ENCODE results near the gene ZNF586. TPM values are rescaled to one million over a fixed set of nuclear protein-coding genes. Genes with fewer than 3 reads are reported as not detected.
"Not testable (repeated sequence)": the region's sequence is repeated elsewhere in the genome, so short reads cannot be mapped to it uniquely, and the experiment has no call there.

The ZNF586 gene
- total RNA-seq = 10 to 100 TPM in 2 of 4 donors, 1 to 10 TPM in 2; 4.6 to 42.0 (median 16.1) TPM

DNA sequence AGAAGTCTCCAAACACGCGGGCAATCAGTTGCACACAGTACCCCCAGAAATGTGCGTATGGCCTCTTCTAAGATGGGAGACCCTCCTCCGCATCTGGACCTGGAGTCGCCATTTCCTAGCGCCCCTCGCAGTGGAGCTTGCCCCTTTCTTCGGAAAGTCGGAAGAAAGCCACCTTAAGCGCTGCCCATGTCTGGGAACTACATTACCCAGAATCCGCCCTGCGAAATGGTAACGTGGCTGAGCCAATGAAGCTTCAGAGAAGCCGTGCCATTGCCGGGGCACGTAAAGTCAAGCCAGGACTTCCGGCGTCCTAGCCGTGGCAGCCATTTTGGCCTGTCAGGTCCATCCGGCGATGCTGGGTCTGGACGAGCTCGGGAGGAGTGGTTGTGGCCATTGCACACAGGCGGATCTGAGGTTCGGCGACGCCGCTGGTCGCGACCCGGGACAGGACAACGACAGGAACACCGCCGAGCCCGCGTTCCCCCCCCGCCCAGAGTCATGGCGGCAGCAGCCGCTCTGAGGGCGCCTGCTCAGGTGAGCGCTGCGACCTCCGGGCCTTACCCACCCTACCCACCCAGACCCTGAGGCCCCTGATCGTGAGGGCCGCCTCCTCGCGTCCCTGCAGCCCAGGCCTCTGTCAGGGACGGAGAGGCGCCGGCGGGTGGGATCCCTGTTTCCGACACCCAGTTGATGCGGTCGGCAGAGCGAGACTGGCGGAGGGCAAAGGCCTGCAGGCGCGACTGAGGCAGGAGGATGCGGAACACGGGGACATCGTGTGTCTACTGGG is at the start of gene ZNF586:
ZNF586 (plus strand) TSS at position 332 of the 787 bp plus-strand sequence; CDS start at position 499, 167 bp downstream.
- peak; percentile 76 for DNase-seq
- intact Hi-C loops (cut with DNase I; ENCODE audit: low total_unique reads) = no loop called here
- no peaks in the 10 kb centered on the region for H3K27me3 ChIP-seq
- H3K36me3 ChIP-seq = no peaks in the 10 kb centered on the region
- peaks cover 0 to 59% of the 10 kb centered on the region in 2 donors for H3K9me3 ChIP-seq
- TF ChIP-seq, protein P1, sequence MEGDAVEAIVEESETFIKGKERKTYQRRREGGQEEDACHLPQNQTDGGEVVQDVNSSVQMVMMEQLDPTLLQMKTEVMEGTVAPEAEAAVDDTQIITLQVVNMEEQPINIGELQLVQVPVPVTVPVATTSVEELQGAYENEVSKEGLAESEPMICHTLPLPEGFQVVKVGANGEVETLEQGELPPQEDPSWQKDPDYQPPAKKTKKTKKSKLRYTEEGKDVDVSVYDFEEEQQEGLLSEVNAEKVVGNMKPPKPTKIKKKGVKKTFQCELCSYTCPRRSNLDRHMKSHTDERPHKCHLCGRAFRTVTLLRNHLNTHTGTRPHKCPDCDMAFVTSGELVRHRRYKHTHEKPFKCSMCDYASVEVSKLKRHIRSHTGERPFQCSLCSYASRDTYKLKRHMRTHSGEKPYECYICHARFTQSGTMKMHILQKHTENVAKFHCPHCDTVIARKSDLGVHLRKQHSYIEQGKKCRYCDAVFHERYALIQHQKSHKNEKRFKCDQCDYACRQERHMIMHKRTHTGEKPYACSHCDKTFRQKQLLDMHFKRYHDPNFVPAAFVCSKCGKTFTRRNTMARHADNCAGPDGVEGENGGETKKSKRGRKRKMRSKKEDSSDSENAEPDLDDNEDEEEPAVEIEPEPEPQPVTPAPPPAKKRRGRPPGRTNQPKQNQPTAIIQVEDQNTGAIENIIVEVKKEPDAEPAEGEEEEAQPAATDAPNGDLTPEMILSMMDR (IDR thresholded peaks at IDR 0.05) = no peak
- TF ChIP-seq POLR2A (IDR thresholded peaks at IDR 0.05) = peak in 1 of 2 donors; percentile 31
- H3K4me3 ChIP-seq = peak within 1 kb of the TSS; percentile 90 to 91
- peak within 1 kb of the TSS; percentile 62 to 65 for H3K27ac ChIP-seq
- no peaks in the 10 kb centered on the region for H3K4me1 ChIP-seq

DNA sequence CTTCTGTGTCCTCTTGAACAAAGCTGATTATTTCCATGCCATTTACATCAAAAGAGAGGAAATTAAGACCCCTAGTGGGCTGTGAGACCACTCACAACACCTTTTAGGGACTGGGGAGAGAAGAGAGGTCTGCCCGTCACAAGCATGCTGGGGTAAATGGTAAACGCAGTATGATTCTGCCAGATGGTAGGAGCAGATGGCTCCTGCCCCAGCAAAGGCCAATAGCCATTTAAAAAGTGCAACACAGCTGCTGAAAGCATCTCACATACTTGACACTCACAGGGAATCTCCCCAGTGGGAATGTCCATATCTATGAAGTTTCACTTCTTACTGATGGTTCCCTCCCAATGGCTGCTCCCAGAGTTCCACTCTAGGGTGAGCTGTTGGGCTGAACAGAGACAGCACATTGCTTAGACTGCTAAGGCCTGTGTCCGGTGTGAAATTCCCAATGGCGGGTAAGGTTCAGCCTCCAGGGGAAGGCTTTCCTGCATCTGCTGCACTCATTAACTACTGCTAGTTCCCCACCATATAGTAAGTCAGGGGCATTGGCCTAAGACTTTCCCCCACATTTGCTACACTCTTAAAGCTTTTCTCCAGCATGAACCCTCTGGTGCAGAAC is 49.5 kb upstream of the ZNF586 start:
- no peak for TF ChIP-seq POLR2A (IDR thresholded peaks at IDR 0.05)
- TF ChIP-seq, protein P1 (IDR thresholded peaks at IDR 0.05) = no peak
- no peaks in the 10 kb centered on the region for H3K36me3 ChIP-seq
- H3K27ac ChIP-seq = no peak overlapping the region
- H3K4me3 ChIP-seq = no peak overlapping the region
- H3K27me3 ChIP-seq = no peaks in the 10 kb centered on the region
- no peak for DNase-seq
- peaks cover 0 to 80% of the 10 kb centered on the region in 2 donors for H3K9me3 ChIP-seq
- intact Hi-C loops (cut with DNase I; ENCODE audit: low total_unique reads) = no loop called here
- no peaks in the 10 kb centered on the region for H3K4me1 ChIP-seq

DNA sequence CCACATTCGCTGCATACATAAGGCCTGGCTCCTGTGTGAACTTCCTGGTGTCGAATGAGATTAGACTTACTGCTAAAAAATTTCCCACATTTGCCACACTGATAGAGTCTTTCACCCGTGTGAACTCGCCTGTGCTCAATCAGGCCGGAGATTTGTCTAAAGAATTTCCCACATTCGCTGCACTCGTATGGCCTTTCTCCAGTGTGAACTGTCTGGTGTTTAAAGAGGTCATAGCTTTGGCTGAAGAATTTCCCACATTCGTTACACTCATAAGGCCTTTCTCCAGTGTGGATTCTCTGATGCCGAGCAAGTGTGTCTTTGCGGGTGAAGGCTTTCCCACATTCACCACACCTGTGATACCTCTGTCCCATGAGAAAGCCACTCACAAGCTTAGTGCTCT is 48.6 kb upstream of the ZNF586 start:
- H3K36me3 ChIP-seq = no peaks in the 10 kb centered on the region
- DNase-seq = no peak
- TF ChIP-seq POLR2A (IDR thresholded peaks at IDR 0.05) = no peak
- TF ChIP-seq, protein P1 (IDR thresholded peaks at IDR 0.05) = no peak
- H3K27ac ChIP-seq = no peak overlapping the region
- intact Hi-C loops (cut with DNase I; ENCODE audit: low total_unique reads) = no loop called here
- no peaks in the 10 kb centered on the region for H3K27me3 ChIP-seq
- no peak overlapping the region for H3K4me3 ChIP-seq
- no peaks in the 10 kb centered on the region for H3K4me1 ChIP-seq
- H3K9me3 ChIP-seq = peaks cover 0 to 87% of the 10 kb centered on the region in 2 donors

DNA sequence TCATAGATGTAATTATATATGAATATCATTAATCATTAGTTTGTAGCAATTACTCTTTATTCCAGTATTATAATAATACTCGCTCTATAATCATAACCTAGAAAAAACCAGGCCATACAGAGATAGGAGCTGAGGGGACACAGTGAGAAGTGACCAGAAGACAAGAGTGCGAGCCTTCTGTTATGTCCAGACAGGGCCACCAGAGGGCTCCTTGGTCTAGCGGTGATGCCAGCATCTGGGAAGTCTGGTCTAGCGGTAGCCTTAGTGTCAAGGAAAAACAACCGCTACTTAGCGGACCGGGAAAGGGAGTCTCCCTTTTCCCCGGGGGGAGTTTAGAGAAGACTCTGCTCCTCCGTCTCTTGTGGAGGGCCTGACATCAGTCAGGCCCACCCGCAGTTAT is 31.2 kb upstream of the ZNF586 start:
- intact Hi-C loops (cut with DNase I; ENCODE audit: low total_unique reads); H3K36me3 ChIP-seq; H3K27ac ChIP-seq; H3K4me3 ChIP-seq; H3K9me3 ChIP-seq; H3K27me3 ChIP-seq; H3K4me1 ChIP-seq: not testable (repeated sequence)
- peak in 1 of 2 donors; percentile 16 for DNase-seq
- TF ChIP-seq, protein P1 (IDR thresholded peaks at IDR 0.05) = peak in 2 of 4 experiments; percentile 16 to 53

DNA sequence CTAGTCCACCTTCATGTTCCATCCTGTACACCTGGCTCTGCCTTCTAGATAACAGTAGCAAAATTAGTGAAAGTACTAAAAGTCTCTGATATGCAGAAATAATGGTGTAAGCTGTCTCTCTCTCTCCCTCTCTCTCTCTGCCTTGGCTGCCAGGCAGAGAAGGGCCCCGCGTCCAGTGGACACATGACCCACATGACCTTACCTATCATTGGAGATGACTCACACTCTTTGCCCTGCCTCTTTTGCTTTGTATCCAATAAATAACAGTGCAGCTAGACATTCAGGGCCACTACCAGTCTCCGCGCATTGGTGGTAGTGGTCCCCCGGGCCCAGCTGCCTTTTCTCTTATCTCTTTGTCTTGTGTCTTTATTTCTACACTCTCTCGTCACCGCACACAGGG is 30.7 kb upstream of the ZNF586 start:
- intact Hi-C loops (cut with DNase I; ENCODE audit: low total_unique reads); H3K4me1 ChIP-seq; H3K27ac ChIP-seq; H3K36me3 ChIP-seq; DNase-seq; H3K4me3 ChIP-seq; H3K9me3 ChIP-seq; H3K27me3 ChIP-seq: not testable (repeated sequence)

Measured in uterus (tissue), 4 donors.